HK-2 (cell line): ENCODE results near the gene ANXA8.
A peak's percentile ranks its signal among the peaks of the same experiment; 100 is the strongest.

Experiments
- DNase-seq: peaks from one replicate; pipeline ENCODE4 v3.0.0-alpha.2; 2018; ENCODE audit not compliant: unreplicated experiment

The ANXA8 gene

DNA sequence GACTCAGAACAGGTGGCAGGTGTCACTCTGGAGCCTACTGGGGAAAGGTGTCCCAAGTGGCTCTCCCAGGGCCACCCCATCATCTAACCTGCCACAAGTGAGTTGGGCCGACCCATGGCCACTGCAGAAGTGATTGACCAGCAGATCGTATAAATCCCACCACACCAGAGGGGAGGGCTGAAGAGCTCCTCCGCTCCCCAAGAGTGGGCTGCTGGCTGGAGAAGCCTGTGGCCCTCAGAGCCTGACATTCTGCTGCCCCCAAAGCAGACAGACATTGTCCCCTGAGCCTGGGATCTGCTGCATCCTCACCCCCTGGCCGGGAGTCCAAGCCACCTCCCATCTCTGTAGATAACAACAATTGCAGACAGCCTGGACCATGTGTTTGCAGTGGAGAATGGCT is 36.7 kb downstream of the ANXA8 start:
- DNase-seq = no peak

DNA sequence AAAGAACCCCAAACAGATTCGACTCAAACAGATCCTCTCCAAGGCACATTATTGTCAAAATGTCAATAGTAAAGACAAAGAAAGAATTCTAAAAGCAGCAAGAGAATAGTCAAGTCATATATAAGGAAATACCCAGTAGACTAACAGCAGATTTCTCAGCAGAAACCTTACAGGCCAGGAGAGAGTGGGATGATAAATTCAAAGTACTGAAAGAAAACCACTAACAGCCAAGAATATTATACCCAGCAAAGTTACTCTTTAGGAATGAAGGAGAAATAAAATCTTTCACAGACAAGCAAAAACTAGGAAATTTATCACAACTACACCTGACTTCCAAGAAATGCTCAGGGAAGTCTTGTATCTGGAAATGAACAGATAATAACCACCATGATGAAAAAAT is 38.2 kb downstream of the ANXA8 start:
- no peak for DNase-seq

DNA sequence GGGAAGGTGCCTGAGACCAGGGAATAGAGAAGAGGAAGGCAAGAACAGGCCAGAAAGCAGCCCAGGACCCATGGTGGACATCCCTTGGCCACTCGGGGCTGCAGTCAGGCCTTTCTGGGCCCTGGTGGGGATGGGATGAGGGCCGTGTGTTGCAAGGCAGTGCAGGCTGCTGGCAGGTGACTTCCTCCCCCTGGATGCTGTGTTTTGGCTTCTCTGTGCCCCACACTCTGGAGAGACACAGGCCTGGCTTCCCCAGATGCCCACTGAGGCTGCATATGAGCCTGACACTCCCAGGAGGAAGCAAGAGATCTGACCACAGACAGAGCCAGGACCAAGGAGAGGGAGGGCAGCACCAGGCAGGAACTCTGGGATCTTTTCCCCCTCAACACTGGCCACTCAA is 39.9 kb downstream of the ANXA8 start:
- DNase-seq = no peak

DNA sequence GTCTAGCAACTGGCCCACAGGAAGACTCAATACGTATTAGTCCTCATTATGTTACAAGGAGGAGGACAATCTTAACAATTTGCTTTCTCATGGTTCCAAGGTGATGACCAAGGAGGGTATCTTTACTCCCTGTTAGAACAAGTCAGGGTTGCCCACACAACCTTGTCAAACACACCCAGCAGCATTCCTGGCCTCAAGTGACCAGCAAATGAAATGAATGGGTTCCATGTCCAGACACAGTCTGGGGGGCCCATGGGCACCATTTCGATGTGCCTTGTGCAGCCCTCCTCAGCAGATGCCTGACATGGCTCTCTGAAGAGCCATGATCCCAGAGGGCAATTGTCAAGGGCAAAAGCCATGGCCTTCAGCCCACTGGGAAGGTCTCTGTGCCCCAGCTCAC is 40.8 kb downstream of the ANXA8 start:
- no peak for DNase-seq

DNA sequence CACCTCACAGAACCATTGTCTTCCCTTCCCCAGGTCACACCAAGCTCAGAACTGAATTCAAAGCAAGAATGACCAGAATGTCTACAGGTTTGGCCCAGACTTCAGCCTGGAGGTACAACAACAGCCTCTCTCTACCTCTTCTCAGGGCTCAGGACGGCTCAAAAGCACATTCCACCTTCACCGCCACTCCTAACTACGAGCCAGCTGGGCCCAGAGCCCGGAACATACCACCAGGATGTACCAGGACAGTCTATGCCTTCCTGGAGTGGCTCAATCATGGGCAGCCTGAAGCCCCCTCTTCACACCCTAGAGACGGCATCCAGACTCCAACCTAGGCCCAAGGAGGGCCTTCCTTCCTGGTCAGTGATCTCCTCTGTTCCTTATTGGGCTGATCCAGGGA is 41.6 kb downstream of the ANXA8 start:
- no peak for DNase-seq

DNA sequence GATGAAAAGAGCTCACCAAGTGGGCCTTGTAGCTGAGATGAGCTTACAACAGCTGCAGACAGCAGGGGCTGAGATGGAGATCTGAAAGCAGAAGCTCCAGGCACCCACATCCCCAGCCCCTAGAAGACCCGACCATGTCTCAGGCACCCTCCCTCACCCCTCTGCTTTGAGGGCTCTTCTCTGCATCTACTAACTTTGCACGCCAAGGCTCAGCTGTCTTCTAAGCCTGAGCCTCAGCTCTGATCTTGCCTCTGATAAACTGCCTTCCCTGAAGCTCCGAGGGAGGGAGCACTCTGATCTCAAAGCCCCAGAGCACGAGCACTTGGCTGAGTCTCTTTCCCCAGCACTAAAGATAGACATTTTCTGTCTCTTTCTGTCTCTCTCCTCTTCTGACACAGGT is 42.0 kb downstream of the ANXA8 start:
- DNase-seq = no peak

DNA sequence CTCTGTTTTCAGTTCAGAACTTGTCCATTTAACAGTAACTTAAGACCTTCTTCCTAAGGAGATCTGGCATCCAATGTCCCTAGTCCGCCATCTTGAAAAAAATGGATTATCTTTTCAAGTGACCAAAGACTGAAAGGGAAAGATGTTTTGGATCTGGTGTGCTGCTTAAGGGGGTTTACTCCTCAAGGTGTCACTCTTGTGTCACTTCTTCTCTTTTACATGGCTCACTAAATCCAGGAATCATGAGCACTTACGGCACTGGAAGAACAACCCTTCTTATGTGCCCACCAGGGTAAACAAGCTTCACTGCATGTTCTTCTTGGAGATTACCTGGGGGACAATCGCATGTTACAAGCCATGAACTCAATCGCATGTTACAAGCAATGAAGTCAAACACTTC is 43.7 kb downstream of the ANXA8 start:
- no peak for DNase-seq

DNA sequence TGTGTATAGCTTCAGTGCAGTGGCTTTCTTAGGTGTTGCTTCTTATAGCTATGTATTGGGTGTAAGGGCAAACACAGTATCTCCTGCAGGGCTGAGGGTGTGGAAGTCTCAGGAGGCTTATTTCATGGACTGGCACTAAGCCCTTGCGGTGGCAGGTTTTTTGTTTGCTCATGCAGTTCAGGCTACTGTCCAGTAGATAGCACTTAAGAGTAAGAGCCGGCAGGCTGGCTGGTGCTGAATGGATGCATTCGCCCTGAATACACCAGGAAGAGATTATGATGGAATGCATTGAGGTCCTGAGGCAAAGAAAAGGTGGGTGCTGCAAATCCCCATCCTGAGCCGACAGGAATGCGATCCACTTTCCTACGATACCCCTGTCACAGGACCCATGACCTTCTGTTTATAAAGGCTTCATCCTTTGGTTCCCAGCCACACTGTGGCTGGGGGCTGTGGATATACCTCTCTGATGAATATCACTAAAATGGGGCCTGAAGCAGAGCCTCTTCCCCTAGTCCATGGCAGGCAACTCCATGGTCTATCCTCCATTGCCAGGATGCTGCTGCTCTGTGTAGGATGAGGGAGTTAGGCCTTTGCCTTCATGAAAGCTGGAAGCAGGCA is 44.9 kb downstream of the ANXA8 start:
- peak; percentile 52 for DNase-seq

DNA sequence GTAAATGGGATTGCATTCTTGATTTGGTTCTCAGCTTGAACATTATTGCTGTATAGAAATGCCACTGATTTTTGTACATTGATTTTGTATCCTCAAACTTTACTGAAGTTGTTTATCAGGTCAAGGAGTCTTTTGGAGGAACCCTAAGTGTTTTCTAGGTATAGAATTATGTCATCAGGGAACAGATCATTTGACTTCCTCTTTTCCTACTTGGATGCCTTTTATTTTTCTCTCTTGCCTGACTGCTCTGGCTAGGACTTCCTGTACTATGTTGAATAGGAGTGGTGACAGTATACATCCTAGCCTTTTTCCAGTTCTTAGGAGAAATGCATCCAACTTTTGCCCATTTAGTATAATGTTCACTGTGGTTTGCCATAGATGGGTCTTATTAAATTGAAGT is 48.8 kb downstream of the ANXA8 start:
- no peak for DNase-seq

DNA sequence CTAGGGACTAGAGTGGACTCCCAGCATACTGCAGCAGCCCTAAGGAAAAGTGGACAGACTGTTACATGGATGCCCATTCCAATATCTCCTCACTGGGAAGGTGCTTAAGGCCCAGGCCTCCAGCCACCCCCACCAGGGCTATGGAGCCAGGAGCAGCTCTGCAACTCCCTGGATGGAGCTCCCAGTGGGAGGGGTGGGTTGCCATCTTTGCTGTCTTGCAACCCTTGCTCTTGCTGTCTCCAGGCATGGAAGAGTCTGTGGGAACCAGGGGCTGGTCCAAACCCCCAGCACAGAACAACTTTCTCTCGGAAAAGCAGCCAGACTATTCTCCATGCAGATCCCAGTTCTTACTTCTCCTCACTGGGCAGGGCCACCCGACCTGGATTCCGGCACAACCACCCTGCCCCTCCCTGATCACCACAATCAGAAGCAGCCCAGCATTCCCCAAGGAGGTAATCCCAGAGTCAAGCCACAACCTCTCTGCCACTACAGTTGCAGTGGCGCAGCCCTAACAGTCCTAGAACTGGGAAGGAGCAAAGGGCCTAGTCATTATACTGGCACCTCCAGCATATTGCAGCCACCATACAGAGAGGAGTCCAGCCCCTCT is 58.0 kb downstream of the ANXA8 start:
- no peak for DNase-seq

DNA sequence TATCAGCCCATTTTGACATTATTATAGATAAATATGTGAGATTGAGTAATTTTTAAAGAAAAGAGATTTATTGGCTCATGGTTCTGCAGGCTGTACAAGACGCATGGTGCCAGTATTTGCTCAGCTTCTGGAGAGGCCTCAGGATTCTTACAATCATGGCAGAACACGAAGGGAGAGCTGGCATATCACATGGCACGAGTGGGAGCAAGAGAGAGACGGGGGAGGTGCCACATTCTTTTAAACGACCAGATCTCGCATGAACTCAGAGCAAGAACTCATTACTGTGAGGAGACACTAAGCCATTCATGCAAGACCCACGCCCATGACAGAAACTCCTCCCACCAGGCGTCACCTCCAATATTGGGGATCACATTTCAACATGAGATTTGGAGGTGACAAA is 59.7 kb downstream of the ANXA8 start:
- no peak for DNase-seq

DNA sequence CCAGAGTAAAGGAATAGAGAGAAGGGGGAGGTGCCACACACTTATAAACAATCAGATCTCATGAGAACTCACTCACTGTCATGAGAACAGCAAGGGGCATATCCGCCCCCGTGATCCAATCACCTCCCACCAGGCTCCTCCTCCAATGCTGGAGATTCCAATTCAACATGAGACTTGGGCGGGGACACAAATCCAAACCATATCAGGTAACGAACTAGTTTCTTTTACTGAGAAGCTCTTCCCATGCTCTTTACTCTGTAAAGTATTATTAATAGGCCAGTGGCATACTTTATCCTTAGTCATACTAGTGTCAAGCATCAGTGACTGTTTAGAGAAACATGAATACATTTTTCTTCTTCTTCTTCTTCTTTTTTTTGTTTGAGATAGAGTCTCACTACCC is 60.4 kb downstream of the ANXA8 start:
- DNase-seq = no peak

DNA sequence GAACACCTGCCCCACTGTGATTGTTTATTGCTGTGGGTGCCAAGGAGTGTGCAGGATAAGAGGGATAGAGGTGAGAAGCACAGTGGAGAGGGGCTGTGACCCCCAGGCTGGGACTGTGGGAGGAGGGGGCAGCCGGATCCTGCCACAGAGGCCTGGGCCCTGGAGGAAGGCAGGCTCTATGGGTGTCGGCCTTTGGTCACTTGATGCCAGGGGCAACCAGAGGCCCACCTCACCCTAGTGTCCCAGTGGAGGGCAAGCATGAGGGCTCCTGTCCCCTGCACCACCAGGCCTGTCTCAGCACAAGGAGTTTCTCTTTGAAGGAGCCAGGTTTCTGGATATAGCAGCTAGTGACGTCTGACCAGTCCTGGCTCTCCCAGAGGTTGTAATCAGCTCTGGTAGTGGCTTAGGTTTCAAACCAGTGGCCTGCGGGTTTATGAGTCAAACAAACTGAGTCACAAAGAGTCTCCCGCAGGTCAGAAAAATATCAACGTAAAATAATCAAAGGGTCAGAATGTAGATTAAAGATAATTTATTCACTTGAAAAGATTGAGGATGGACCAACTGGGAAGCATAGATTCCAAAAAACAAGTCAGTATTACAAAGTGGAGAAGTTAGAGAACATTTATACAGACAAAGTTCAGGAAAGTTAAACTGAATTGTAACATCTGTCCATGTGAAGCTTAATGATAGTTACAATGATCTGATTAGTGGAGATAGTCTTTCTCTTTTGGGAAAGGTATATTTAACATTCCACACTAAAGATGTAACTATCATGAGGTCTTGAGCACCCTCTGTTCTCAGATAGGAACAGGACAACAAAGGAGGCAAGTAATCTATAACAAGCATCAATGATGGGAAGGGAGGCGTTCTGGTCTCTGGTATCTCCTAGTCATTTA is 62.6 kb downstream of the ANXA8 start:
- DNase-seq = no peak

DNA sequence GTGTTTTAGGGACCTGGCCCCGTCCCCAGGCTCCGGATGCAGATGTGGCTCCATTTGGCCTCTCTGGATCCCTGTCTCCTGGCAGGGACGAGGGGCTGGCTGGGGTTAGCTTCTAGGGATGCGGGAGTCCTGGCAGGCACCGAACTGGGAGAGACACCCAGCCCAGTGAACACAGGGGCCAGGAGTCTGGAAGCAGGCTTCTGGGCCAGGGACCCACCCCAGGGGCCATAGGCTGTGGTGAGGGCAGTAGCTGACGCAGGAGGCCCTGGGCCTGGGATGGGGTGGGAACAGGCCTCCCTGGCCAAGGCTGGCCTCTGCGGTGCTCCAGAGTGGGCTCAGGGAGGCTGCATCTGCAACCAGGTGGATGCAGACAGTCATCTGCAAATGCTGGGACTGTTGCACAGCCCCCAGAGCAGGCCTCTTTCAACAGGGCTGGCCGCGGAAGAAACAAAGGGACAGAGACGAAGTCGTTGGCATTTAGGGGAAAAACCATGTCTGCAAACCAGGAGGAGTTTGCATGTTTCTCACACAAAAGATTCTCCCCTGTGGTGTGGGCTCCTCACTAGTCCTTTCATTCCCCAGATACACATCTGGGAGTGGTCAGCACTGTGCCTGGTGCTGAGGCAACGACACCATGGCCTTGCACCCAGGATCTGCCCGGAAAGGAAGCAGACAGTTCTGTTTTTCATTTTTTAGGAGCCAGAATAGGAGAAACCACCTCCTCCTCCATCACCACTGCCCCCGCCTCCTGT is 63.4 kb downstream of the ANXA8 start:
- DNase-seq = no peak

DNA sequence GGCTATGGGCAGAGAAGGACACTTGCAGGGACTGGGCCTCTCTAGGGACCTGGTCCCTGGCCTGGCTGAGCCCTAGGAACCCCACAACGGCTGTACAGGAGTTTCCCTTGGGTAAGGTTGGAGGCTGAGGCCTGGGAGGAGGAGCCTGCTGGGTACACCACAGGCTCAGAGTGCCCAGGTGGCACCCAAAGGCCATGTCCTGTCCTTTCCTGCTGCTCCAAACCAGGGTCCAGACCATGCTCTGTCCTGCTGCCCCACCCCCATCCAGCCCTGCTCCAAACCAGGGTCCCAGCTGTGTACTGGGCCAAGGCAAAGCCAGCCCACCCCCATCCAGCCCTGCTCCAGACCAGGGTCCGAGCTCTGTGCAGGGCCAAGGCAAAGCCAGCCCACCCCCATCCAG is 64.5 kb downstream of the ANXA8 start:
- DNase-seq = no peak

DNA sequence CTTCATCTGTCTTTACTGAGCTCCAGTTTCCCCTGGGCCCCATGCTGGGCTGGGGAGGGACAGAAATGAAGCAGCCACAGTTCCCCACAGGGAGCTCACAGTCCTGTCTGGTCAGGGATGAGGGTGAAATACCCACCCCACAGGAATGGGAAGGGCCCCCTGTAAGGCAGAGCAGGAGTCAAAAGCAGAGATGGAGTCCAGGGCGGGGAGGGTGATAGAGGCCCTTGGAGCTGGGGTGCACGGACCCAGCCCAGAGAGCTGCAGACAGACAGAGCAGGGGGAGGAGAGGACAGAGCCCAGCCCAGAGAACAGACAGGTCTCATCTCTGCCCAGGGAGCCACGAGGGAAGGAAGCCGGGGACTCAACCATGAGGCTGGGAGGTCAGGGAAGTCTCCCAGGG is 64.9 kb downstream of the ANXA8 start:
- no peak for DNase-seq

DNA sequence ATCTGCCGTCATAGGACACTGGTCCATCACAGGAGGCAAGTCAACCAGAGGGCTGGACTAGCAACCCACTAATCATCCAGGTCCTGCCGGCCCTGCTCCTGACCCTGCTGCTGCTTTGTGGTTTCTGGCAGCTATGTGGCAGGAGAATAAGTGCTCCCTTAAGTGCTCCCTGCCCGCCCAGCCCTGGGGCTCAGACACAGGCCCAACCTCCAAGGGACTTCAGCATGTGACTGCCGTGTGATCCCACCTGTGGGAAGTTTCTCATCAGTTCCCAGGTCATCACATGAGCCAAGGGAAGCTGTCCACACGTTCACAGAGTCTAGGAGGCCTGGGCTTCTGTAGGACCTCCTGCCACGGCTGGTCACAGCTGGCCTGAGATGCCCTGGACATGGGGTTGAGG is 65.6 kb downstream of the ANXA8 start:
- DNase-seq = no peak
